GM12878 (cell line): ENCODE results near the gene TTF2. TPM values are rescaled to one million over a fixed set of nuclear protein-coding genes. Genes with fewer than 3 reads are reported as not detected.
A peak's percentile ranks its signal among the peaks of the same experiment; 100 is the strongest.

Source experiments
- ATF2 ChIP-seq: IDR thresholded peaks from 2 replicates; pipeline ENCODE4 v1.6.1; 2012; ENCODE audit warnings: low read length, inconsistent platforms
- ATF7 ChIP-seq: fragments of 450-650 bp; IDR thresholded peaks from 2 replicates; pipeline ENCODE4 v1.6.1; 2016; ENCODE audit warnings: low read depth, mild to moderate bottlenecking
- BACH1 ChIP-seq: fragments of 450-650 bp; IDR thresholded peaks from 2 replicates; pipeline ENCODE4 v1.6.1; 2017; ENCODE audit warnings: mild to moderate bottlenecking, borderline replicate concordance
- CBX5 ChIP-seq: sonication (generic); IDR thresholded peaks from 2 replicates; pipeline ENCODE4 v1.6.1; 2016; ENCODE audit warnings: low read depth, moderate library complexity, mild to moderate bottlenecking, inconsistent platforms
- CHD4 ChIP-seq: fragments of 200-600 bp; sonication (generic); IDR thresholded peaks from 2 replicates; pipeline ENCODE4 v1.6.1; 2016; ENCODE audit warnings: mild to moderate bottlenecking
- CREB1 ChIP-seq: IDR thresholded peaks from 2 replicates; pipeline ENCODE4 v1.6.1; 2012; ENCODE audit warnings: low read depth, mild to moderate bottlenecking, inconsistent platforms
- CTCF ChIP-seq, 3 experiments: IDR thresholded peaks in 2 of 3; conservative IDR thresholded peaks in 1 of 3; 2 replicates each; pipeline ENCODE4 v1.5.1; 2011; ENCODE audit warnings: low read depth in 3 of 3, low read length in 3 of 3, mild to moderate bottlenecking in 3 of 3, control low read depth in 2 of 3, moderate library complexity in 2 of 3, inconsistent platforms in 1 of 3, mixed read lengths in 1 of 3; ENCODE audit not compliant: control insufficient read depth in 2 of 3, insufficient read depth in 1 of 3; ENCODE audit errors: extremely low read depth in 1 of 3
- EGR1 ChIP-seq, 2 experiments: IDR thresholded peaks; 1 replicate in 1 of 2; 2 replicates in 1 of 2; pipeline ENCODE4 v1.6.1; 2011 to 2012; ENCODE audit warnings: low read depth in 2 of 2, low read length in 2 of 2, borderline replicate concordance in 1 of 2, mild to moderate bottlenecking in 1 of 2, moderate library complexity in 1 of 2
- HCFC1 ChIP-seq: fragments of 150-350 bp; IDR thresholded peaks from 2 replicates; pipeline ENCODE4 v1.6.1; 2014; ENCODE audit warnings: low read length
- HDGF ChIP-seq: fragments of 450-650 bp; IDR thresholded peaks from 2 replicates; pipeline ENCODE4 v1.6.1; 2016; ENCODE audit warnings: antibody characterized with exemption
- MXI1 ChIP-seq: fragments of 150-350 bp; IDR thresholded peaks from 2 replicates; pipeline ENCODE4 v1.6.1; 2011; ENCODE audit warnings: low read depth, mild to moderate bottlenecking, inconsistent platforms, low read length, improper control_type of control experiment
- NBN ChIP-seq: fragments of 450-650 bp; IDR thresholded peaks from 2 replicates; pipeline ENCODE4 v1.6.1; 2016
- NR2C2 ChIP-seq: IDR thresholded peaks from 2 replicates; pipeline ENCODE4 v1.6.1; 2011; ENCODE audit warnings: borderline replicate concordance, low read depth; ENCODE audit not compliant: control insufficient read depth, insufficient read length
- POLR2AphosphoS5 ChIP-seq: IDR thresholded peaks from 2 replicates; pipeline ENCODE4 v1.6.1; 2011; ENCODE audit warnings: mild to moderate bottlenecking, low read length, inconsistent platforms
- POU2F2 ChIP-seq: IDR thresholded peaks from 3 replicates; pipeline ENCODE4 v1.6.1; 2011; ENCODE audit warnings: low read depth, mild to moderate bottlenecking, low read length, borderline replicate concordance
- RAD51 ChIP-seq: fragments of 450-650 bp; IDR thresholded peaks from 2 replicates; pipeline ENCODE4 v1.6.1; 2016; ENCODE audit warnings: moderate library complexity, mild to moderate bottlenecking, inconsistent platforms
- RFX5 ChIP-seq: IDR thresholded peaks from 2 replicates; pipeline ENCODE4 v1.6.1; 2011; ENCODE audit warnings: low read depth, low read length, improper control_type of control experiment
- SIX5 ChIP-seq: IDR thresholded peaks from 2 replicates; pipeline ENCODE4 v1.6.1; 2011; ENCODE audit warnings: mild to moderate bottlenecking, low read depth, low read length, moderate library complexity; ENCODE audit not compliant: severe bottlenecking
- SMAD1 ChIP-seq: fragments of 450-650 bp; IDR thresholded peaks from 2 replicates; pipeline ENCODE4 v1.6.1; 2018; ENCODE audit warnings: mild to moderate bottlenecking, low read depth; ENCODE audit not compliant: partially characterized antibody
- SP1 ChIP-seq: IDR thresholded peaks from one replicate; pipeline ENCODE4 v1.6.1; 2011; ENCODE audit warnings: low read depth, low read length
- SPI1 ChIP-seq: IDR thresholded peaks from 2 replicates; pipeline ENCODE4 v1.6.1; 2011; ENCODE audit warnings: low read depth, mild to moderate bottlenecking, low read length, moderate library complexity, borderline replicate concordance; ENCODE audit not compliant: insufficient read depth
- STAT3 ChIP-seq: IDR thresholded peaks from 2 replicates; pipeline ENCODE4 v1.6.1; 2011; ENCODE audit warnings: low read depth, low read length, improper control_type of control experiment
- TBL1XR1 ChIP-seq: IDR thresholded peaks from 2 replicates; pipeline ENCODE4 v1.6.1; 2012; ENCODE audit warnings: low read depth, low read length, improper control_type of control experiment
- USF1 ChIP-seq: IDR thresholded peaks from 2 replicates; pipeline ENCODE4 v1.6.1; 2011; ENCODE audit warnings: borderline replicate concordance, low read depth, mild to moderate bottlenecking, moderate library complexity, mixed read lengths, low read length; ENCODE audit not compliant: insufficient read depth; ENCODE audit errors: extremely low read length
- WRNIP1 ChIP-seq: IDR thresholded peaks from 2 replicates; pipeline ENCODE4 v1.6.1; 2011; ENCODE audit warnings: low read depth, low read length, improper control_type of control experiment, borderline replicate concordance
- ZBED1 ChIP-seq: IDR thresholded peaks from 2 replicates; pipeline ENCODE4 v1.6.1; 2016; ENCODE audit warnings: borderline replicate concordance
- ZNF217 ChIP-seq: fragments of 450-650 bp; IDR thresholded peaks from 2 replicates; pipeline ENCODE4 v1.6.1; 2017; ENCODE audit warnings: antibody characterized with exemption, mild to moderate bottlenecking
- ZNF384 ChIP-seq: IDR thresholded peaks from 2 replicates; pipeline ENCODE4 v1.6.1; 2012; ENCODE audit warnings: low read depth, mild to moderate bottlenecking, low read length, improper control_type of control experiment, borderline replicate concordance
- ZSCAN29 ChIP-seq: fragments of 450-650 bp; IDR thresholded peaks from 2 replicates; pipeline ENCODE4 v1.6.1; 2017; ENCODE audit warnings: mild to moderate bottlenecking, moderate library complexity
- polyA plus RNA-seq, 11 experiments: library from polyadenylated mRNA; depleted of rRNA in 4 of 11; unstranded in 6 of 11; stranded (reverse) in 5 of 11; fragments of >200 nt; fragmentation: Nextera tagmentation in 4 of 11; fragmentation: Illumina TruSeq in 1 of 11; extraction: Ambion mirVana in 4 of 11; extraction: Trizol in 1 of 11; gene quantifications; 1 replicate in 1 of 11; 2 replicates in 10 of 11; pipeline versions ENCODE4 v1.2.1 to v1.2.3, GENCODE V29; 2011 to 2016; ENCODE audit warnings: inconsistent platforms in 2 of 11, missing spikeins in 2 of 11, low read depth in 1 of 11
- total RNA-seq, 4 experiments: library from RNA; depleted of rRNA in 3 of 4; stranded (reverse); fragments of >200 nt in 3 of 4; fragmentation: Illumina TruSeq in 1 of 4; extraction: Trizol in 1 of 4; gene quantifications; 2 replicates each; pipeline versions ENCODE4 v1.2.1 to v1.2.3, GENCODE V29; 2013 to 2021

The TTF2 gene
- total and polyA plus RNA-seq, 10 of the 15 experiments (the other 5 are each of a cell fraction or from before 2014, with no cell fraction given): 17.7 to 134 (median 78.2) TPM

GRCh38 chr1:117051224-117052064 lies 8.7 kb upstream of the TTF2 start (continued):
- TF ChIP-seq SIX5 (no peak), SPI1 (peak; percentile 19; the same call in 1 of the 2 replicates), SMAD1 (no peak), WRNIP1 (no peak), TBL1XR1 (no peak), ZBED1 (no peak), RFX5 (no peak), RAD51 (no peak), CREB1 (0 out of 2 replicates have a peak, but pooled peaks have one; percentile 37), SP1 (no peak), ATF2 (peak; percentile 65), ZNF384 (no peak), ZSCAN29 (no peak), STAT3 (no peak), NR2C2 (no peak), ATF7 (peak; percentile 84), BACH1 (peak; percentile 55; the same call in 1 of the 2 replicates), POU2F2 (no peak), MXI1 (no peak), EGR1 (IDR thresholded peaks at IDR 0.05; ENCODE audit: borderline replicate concordance in 1 of 2, low read depth in 2 of 2, low read length in 2 of 2) (no peak), CBX5 (0 out of 2 replicates have a peak, but pooled peaks have one; percentile 5), CTCF (IDR thresholded peaks at IDR 0.05 in 2 of 3, conservative IDR thresholded peaks at IDR 0.05 in 1 of 3; ENCODE audit: control insufficient read depth in 2 of 3, extremely low read depth in 1 of 3, insufficient read depth in 1 of 3, low read depth in 3 of 3, low read length in 3 of 3) (no peak), NBN (no peak), HCFC1 (no peak), ZNF217 (no peak), POLR2AphosphoS5 (no peak), CHD4 (no peak), USF1 (no peak), HDGF (no peak; the same call in 1 of the 2 replicates)
